Measurements from ENCODE around the gene PRLR.

The PRLR gene

DNA sequence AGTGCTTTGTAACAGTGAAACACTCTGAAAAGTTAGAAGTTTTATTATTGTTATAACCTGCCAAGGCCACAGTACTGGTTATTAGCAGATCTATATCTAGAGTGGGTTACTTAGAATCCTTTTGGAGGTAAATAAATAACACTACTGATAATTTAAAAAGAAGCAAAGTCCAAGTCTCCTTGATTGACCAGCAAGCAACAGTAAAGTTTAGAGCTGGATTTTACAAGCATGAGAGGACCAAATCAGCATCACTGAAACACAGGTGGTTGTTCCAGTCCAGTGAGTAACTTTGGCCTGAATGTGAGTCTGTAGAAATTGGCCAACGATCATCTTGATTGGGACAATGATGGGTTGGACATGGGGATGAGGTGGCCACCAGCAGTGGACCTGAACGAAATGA is 105.4 kb downstream of the PRLR start:
- TF ChIP-seq, protein P1, sequence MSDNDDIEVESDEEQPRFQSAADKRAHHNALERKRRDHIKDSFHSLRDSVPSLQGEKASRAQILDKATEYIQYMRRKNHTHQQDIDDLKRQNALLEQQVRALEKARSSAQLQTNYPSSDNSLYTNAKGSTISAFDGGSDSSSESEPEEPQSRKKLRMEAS (IDR thresholded peaks at IDR 0.05; ENCODE audit: low read depth, low read length) = no peak
- TF ChIP-seq MYC (IDR thresholded peaks at IDR 0.05; ENCODE audit: low read depth, low read length) (no peak), POLR2A (IDR thresholded peaks at IDR 0.05; ENCODE audit: extremely low read depth, insufficient read length) (no peak)
- TF ChIP-seq, protein P2, sequence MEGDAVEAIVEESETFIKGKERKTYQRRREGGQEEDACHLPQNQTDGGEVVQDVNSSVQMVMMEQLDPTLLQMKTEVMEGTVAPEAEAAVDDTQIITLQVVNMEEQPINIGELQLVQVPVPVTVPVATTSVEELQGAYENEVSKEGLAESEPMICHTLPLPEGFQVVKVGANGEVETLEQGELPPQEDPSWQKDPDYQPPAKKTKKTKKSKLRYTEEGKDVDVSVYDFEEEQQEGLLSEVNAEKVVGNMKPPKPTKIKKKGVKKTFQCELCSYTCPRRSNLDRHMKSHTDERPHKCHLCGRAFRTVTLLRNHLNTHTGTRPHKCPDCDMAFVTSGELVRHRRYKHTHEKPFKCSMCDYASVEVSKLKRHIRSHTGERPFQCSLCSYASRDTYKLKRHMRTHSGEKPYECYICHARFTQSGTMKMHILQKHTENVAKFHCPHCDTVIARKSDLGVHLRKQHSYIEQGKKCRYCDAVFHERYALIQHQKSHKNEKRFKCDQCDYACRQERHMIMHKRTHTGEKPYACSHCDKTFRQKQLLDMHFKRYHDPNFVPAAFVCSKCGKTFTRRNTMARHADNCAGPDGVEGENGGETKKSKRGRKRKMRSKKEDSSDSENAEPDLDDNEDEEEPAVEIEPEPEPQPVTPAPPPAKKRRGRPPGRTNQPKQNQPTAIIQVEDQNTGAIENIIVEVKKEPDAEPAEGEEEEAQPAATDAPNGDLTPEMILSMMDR (IDR thresholded peaks at IDR 0.05; ENCODE audit: low read depth, low read length) = no peak
- H3K4me3 ChIP-seq (ENCODE audit: low read depth, low read length) = no peak overlapping the region
- no peak for DNase-seq (ENCODE audit: low read depth)

DNA sequence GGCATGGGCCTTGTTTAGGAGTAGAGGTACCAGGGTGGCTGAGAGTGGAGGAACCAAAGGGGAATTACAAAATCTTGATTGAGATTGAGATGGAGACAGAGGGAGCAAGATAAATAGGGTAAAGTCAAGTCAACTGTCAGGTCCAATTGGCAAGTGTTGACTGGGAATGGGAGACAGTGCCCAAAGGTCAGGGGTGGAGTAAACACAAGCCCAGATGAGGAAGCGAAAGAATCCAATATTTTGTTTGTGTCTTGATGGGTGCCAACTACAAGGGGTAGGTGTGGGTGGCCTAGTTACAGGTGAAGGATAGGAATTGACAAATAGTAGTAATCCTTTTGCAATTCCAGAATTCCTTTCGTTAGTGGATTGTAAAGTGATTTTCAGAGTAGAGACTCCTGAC is 107.5 kb downstream of the PRLR start:
- no peak overlapping the region for H3K4me3 ChIP-seq (ENCODE audit: low read depth, low read length)
- no peak for DNase-seq (ENCODE audit: low read depth)
- no peak for TF ChIP-seq POLR2A (IDR thresholded peaks at IDR 0.05; ENCODE audit: extremely low read depth, insufficient read length)
- TF ChIP-seq, protein P2 (IDR thresholded peaks at IDR 0.05; ENCODE audit: low read depth, low read length) = no peak
- TF ChIP-seq MYC (IDR thresholded peaks at IDR 0.05; ENCODE audit: low read depth, low read length) = no peak
- TF ChIP-seq, protein P1 (IDR thresholded peaks at IDR 0.05; ENCODE audit: low read depth, low read length) = no peak

DNA sequence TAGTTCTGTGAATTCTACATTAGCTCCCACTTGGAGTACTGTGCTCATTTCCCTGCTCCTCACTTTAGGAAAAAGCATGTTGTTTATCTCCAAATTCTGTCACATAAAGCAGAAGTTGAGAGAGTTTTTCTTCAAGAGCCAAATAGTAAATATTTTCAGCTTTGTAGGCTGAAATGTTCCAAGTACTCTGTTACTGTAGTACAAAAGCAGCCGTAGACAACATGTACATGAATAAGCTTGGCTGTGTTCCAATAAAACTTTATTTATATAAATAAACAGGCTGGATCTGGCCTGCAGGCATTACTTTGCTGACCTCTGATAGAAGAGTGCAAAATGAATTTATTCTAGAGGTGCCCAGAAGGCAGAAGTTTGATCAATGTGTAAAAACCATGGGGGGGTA is 109.6 kb downstream of the PRLR start:
- no peak overlapping the region for H3K4me3 ChIP-seq (ENCODE audit: low read depth, low read length)
- no peak for DNase-seq (ENCODE audit: low read depth)
- TF ChIP-seq, protein P1 (IDR thresholded peaks at IDR 0.05; ENCODE audit: low read depth, low read length) = no peak
- TF ChIP-seq, protein P2 (IDR thresholded peaks at IDR 0.05; ENCODE audit: low read depth, low read length) = no peak
- TF ChIP-seq POLR2A (IDR thresholded peaks at IDR 0.05; ENCODE audit: extremely low read depth, insufficient read length) (no peak), MYC (IDR thresholded peaks at IDR 0.05; ENCODE audit: low read depth, low read length) (no peak)

DNA sequence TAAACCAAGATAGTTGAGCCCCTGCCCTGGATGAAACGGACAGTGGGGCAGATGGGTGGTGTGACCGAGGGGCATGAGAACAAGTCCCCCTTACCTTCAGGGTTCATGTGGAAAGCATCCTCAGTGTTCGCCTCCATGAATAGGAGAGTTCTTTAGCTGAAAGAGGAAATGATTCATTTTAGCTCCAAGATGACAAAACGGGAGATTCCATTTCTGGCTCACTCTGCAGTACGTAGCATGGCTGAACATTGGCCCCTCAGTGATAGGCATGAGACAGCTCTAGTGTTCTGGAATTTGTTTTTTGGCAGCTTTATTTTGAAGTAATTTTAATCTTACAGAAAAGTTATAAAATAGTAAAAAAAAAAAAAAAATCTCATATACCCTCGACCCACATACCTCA is 112.3 kb downstream of the PRLR start:
- TF ChIP-seq, protein P2 (IDR thresholded peaks at IDR 0.05; ENCODE audit: low read depth, low read length) = no peak
- TF ChIP-seq POLR2A (IDR thresholded peaks at IDR 0.05; ENCODE audit: extremely low read depth, insufficient read length) (no peak), MYC (IDR thresholded peaks at IDR 0.05; ENCODE audit: low read depth, low read length) (no peak)
- TF ChIP-seq, protein P1 (IDR thresholded peaks at IDR 0.05; ENCODE audit: low read depth, low read length) = no peak
- DNase-seq (ENCODE audit: low read depth) = no peak
- no peak overlapping the region for H3K4me3 ChIP-seq (ENCODE audit: low read depth, low read length)

DNA sequence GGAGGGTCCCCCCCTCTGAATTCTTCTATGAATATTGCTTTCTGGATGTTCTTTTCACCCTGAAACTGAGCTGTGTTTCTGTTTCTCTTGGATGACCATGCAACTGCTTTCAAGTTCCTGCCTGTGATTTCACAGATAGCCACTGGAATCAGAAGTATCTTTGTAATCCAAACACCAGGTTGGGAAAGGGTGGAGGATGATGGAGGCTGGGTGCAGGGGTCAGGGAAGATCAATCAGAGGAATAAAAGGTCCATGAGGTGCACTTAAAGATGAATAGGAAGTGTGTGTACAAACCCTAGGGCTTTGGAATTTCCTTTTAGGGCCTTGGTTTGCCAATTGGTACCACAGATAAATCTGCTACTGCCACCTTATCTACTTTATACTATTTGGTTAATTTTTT is 114.4 kb downstream of the PRLR start:
- no peak overlapping the region for H3K4me3 ChIP-seq (ENCODE audit: low read depth, low read length)
- DNase-seq (ENCODE audit: low read depth) = no peak
- TF ChIP-seq, protein P2 (IDR thresholded peaks at IDR 0.05; ENCODE audit: low read depth, low read length) = no peak
- TF ChIP-seq MYC (IDR thresholded peaks at IDR 0.05; ENCODE audit: low read depth, low read length) (no peak), POLR2A (IDR thresholded peaks at IDR 0.05; ENCODE audit: extremely low read depth, insufficient read length) (no peak)
- TF ChIP-seq, protein P1 (IDR thresholded peaks at IDR 0.05; ENCODE audit: low read depth, low read length) = no peak

DNA sequence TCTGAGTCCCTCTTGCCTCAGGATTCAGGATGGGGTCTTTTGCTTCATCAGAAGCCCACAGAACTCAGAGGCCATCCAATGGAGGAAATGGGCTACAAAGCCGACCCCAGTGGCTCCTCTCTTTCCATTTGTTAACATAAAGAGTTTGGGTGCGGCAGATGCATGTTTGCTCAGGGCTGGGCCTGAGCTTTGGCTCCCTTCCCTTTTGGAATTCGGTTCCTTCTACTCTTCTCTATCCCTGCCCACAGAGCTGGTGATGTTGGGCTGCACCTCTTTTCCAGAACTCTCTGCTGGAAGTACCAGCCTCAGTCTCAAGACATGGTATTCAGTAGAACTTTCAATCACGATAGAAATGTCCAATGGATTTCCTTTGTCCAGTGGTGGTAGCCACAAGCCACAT is 115.6 kb downstream of the PRLR start:
- DNase-seq (ENCODE audit: low read depth) = no peak
- no peak for TF ChIP-seq MYC (IDR thresholded peaks at IDR 0.05; ENCODE audit: low read depth, low read length)
- TF ChIP-seq, protein P2 (IDR thresholded peaks at IDR 0.05; ENCODE audit: low read depth, low read length) = no peak
- TF ChIP-seq POLR2A (IDR thresholded peaks at IDR 0.05; ENCODE audit: extremely low read depth, insufficient read length) = no peak
- TF ChIP-seq, protein P1 (IDR thresholded peaks at IDR 0.05; ENCODE audit: low read depth, low read length) = no peak
- H3K4me3 ChIP-seq (ENCODE audit: low read depth, low read length) = no peak overlapping the region

Measured in NB4 (cell line).